Measurements from ENCODE around the gene HBEGF.

The HBEGF gene

GRCh38 chr5:140301136-140301535, 45.3 kb downstream of the HBEGF start:
- DNase-seq, result no peak

DNA sequence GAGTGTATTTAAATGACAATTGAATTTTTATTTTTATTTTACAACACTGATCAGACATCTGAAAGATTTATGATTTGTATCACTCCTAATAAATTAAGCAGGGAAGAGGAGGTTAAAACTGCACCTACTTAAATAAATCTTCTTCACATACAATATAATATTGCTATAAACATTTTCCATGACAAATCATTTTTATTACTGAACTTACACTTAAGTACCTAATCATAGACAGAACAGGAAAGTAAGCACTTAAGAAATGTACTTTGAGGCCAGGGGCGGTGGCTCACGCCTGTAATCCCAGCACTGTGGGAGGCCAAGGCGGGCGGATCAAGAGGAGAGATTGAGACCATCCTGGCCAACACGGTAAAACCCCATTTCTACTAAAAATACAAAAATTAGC, 47.3 kb downstream of the HBEGF start:
- DNase-seq, result no peak

- DNase-seq, result no peak
Measured at GRCh38 chr5:140298183-140298601, 48.2 kb downstream of the HBEGF start.

DNA sequence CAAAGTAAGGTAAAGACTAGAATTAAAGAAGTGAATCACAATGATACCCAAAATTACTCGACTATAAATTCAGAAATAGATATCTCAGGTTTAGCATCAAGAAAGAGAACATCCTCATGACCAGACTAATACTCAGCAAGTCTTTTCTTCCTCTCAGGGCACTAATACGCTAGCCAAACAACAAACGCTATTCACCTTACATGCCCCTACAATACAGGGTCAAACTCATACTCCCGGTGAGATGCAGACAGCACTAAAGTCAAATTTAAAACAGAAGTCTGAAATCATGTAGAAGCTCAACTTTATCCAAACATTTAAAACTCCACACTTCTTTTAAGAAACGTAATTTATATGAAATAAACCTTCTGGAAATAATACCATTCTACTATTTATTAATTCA, 49.1 kb downstream of the HBEGF start:
- DNase-seq, result no peak

DNA sequence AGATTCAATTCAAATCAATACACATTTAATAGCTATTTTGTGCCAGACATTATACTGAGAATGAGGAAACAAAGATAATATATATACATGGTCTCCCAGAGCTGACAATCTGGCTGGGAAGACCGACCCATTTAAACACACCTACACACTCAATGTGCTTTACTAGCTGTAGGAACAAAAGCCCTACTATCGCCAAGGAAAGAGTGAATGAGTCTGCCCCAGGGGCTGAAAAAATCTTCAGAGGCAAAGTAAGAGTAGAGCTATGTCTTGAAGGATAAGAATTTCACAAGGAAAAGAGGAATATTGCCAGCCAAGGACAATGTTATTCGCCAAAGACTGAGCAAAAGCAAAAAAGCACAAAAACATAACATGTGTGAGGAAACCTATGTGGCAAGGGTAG, 50.1 kb downstream of the HBEGF start:
- no peak for DNase-seq

DNA sequence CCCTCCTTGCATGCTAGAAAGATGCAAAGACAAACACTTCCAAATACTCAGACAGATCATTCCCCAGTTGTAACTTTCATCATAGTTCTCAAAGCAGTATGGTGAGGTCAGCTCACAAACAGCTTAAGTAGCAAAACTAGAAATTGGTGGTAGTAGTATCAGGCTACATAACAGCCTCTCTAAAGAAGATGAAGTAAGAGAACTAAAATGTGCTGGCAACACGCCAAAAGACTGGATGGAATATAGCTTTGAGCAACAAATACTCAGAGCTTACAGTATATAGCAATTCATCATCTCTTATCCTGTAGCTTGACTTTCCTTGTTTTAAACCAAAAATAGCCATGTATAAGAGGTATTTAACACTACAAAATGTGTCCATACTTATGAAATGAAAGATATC, 51.0 kb downstream of the HBEGF start:
- DNase-seq, result no peak

DNA sequence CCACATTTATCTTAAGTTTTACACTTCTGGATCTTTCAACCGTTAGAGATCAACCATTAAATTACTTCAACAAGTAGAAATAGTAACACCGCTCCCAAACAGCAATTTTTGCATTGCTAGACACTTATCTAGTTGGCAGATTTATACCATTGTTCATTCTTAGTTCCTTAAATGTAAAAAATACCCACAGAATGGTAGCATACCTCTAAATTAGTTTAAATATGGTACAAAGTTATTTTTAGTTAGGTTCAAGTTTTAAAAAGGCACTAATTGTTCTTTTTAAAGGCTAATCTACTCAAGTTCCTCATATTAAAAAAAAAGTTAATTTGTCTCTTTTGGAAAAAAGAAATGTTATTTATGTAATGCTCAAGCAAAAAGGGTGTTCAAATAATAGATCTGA, 51.6 kb downstream of the HBEGF start:
- DNase-seq, result no peak

DNA sequence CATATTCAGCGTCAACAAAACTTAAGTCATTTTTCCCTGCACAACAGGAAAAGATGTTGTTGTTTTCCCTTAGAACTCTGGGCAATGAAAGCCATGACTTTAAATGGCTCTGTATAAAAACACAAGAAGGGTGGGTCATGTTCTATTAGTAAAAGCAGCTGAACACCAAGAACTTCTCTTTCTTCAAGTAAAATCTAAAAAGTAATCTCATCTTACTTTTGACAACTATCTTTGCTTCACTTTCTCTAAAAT, 52.6 kb downstream of the HBEGF start:
- DNase-seq, result no peak

DNA sequence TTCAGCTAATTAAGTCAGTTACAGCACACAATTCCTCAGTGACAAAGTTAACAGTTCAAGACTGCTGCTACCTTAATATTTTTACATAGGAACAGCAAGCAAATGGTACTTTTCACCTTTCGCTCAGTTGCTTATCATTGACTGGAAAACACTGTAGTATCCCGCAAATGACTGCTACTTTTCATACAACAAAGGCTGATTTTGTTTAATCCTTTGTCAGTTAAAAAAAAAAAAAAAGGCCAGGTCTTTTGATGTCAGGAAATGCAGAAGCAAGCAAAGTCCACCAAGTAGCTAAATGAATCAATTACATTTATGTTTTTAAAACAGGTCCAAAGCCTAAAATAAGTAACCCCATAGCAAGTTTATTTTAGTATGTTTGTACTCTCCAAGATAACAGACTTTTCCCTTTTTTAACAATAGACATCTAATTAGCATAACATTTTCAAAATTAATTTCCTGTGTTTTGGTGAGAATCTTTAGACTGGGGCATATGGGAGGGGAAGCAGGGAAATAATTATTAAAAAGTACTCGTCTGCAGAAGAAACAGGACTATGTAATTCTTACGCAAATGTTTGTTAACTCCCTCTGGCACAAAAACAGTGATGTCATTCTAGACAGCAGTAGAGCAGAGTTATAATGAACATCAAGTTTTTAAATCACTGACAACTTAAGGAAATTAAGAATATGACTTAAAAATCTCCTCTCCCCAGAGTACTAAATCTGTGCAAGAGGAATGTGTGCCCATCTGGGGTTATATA, 53.1 kb downstream of the HBEGF start:
- no peak for DNase-seq

DNA sequence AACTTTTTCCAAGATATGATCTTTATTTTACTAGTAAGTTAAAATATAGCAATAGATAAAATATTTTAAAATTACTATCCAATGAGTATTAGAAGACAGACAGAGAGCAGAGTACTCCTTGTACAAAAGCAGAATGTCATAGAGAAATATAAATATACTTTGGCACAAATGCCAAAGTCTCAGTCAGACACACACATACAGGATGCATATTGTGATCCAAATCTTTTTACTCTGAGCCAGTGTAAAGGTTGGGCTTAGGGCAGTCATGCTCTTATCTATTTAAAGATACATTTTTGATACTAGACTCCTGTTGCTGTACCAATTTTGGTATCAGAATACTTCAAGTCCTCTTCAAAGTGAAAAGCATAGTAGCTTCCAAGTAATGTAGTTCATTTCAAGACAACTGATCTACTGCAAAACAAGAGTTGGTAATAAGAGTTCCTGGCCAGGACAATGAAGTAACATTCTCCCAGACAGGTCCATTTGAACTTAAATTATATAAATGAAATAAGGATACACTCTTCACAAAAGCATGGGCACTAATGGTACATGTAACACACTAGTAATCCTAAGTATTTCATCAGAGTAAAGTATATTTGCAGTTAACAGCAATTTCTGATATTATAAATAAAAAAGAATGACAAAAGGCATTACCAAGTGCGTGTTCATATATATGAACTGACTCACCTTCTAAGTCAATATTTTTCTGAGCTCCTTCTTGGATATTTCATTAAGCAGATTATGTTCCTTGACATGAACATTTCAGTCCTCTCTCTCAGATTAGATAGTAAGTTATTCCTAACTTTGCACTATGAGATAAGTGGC, 54.0 kb downstream of the HBEGF start:
- DNase-seq, result no peak

DNA sequence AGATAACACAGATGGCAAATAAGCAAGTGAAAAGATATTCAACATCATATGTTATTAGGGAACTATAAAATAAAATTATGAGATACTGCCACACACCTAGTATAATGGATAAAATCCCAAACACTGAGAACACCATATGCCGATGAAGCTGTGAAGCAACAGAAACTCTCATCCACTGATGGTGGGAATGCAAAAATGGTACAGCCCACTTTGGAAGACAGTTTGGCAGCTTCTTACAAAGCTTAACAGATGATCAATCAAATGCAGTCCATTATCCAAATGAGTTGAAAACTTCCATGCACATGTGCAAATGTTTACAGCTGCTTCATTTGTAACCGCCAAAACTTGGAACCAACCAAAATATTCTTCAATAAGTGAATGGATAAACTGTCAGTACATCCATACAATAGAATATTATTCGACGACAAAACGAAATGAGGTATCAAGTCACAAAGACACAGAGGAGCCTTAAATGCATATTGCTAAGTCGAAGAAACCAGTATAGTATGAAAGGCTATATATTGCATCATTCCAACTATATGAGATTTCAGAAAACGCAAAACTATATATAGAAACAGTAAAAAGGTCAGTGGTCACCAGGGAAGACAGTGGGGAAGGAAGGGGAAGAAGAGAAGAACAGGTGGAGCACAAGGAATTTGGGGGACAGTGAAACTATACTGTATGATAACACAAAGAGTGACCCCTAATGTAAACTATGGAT, 58.4 kb downstream of the HBEGF start:
- no peak for DNase-seq

- no peak for DNase-seq
Measured at GRCh38 chr5:140286424-140286823, 60.0 kb downstream of the HBEGF start.

DNA sequence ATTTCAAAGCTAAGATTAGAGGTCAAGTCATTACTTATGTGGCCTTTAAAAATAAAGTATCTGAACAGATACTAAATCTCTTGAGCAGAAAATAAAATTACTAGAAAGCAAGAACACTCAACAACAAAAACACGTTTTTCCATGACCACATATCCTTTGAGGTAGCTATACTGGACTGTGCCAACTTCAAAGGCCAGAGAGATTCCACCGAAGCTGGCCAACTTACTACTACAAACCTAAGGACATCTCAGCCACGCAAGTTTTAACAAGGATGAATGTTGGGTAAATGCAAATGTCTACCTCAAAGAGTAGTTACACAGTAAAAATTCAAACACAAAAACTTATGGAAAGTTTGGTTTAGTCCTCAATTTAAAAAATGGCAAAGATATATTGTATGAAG, 62.4 kb downstream of the HBEGF start:
- no peak for DNase-seq
